ENCODE data around the gene MEGF6. TPM values are rescaled to one million over a fixed set of nuclear protein-coding genes. Genes with fewer than 3 reads are reported as not detected.
A peak's percentile ranks its signal among the peaks of the same experiment; 100 is the strongest.

MEGF6 gene
- total RNA-seq, 1 donor = 85.4 TPM

DNA sequence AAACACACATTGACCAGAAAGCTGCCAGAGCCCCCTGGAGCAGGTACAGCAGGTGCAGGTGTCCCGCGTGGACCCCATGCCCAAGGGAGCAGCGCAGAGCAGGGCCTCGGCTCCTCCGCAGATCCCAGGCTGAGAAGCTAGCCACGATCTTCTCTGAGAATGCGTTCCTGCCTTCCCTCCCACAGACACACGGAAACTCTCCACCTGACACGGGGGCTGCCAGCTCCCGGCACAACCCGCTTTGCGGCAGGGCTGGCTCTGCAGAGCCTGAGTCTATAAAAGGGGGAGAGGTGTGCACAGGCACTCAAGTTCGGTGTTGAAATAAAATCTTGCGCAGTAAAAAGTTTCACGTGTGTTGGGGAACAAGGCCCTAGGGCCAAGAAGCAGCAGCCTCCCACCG is 9.6 kb downstream of the MEGF6 start:
- no peaks in the 10 kb centered on the region for H3K4me1 ChIP-seq (ENCODE audit: insufficient read depth, low read length)
- H3K27me3 ChIP-seq (ENCODE audit: insufficient read depth, low read length) = peaks cover 5% of the 10 kb centered on the region
- TF ChIP-seq, protein P1, sequence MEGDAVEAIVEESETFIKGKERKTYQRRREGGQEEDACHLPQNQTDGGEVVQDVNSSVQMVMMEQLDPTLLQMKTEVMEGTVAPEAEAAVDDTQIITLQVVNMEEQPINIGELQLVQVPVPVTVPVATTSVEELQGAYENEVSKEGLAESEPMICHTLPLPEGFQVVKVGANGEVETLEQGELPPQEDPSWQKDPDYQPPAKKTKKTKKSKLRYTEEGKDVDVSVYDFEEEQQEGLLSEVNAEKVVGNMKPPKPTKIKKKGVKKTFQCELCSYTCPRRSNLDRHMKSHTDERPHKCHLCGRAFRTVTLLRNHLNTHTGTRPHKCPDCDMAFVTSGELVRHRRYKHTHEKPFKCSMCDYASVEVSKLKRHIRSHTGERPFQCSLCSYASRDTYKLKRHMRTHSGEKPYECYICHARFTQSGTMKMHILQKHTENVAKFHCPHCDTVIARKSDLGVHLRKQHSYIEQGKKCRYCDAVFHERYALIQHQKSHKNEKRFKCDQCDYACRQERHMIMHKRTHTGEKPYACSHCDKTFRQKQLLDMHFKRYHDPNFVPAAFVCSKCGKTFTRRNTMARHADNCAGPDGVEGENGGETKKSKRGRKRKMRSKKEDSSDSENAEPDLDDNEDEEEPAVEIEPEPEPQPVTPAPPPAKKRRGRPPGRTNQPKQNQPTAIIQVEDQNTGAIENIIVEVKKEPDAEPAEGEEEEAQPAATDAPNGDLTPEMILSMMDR (IDR thresholded peaks at IDR 0.05; ENCODE audit: extremely low read depth, low read depth, low read length) = no peak
- H3K4me3 ChIP-seq (ENCODE audit: insufficient read depth, low read length) = no peak overlapping the region
- H3K79me2 ChIP-seq (ENCODE audit: insufficient read depth, low read length) = no peaks in the 10 kb centered on the region
- DNase-seq (ENCODE audit: insufficient read length, low spot score, missing footprints) = peak; percentile 67
- H3K36me3 ChIP-seq (ENCODE audit: insufficient read depth, low read length) = no peaks in the 10 kb centered on the region
- no peak overlapping the region for H3K27ac ChIP-seq (ENCODE audit: low read depth, low read length)
- no peak overlapping the region for H3K4me2 ChIP-seq (ENCODE audit: insufficient read depth, low read length)
- no peaks in the 10 kb centered on the region for H4K20me1 ChIP-seq (ENCODE audit: insufficient read depth, low read length)
- H3K9me3 ChIP-seq (ENCODE audit: low read depth, low read length) = no peaks in the 10 kb centered on the region
- no peak overlapping the region for H2AFZ ChIP-seq (ENCODE audit: low read length)

DNA sequence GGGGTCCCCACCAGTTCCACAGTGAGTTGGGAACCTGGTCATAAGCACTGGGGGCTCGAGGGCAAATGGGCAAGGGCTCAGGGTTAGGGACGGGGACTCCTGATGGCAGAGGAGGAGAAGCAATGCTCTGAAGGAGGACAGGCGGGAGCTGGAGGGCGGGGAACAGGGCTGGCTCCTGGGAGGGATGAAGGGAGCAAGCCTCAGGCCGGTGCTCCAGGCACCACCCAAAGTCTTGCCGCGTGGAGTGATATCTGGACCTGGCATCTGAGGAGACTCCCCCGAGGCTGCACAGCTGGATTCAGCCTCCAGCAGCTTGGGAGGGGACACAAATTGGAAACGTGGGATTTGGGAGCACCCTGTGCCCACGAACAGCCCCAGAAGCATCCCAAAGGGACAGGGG is 11.0 kb downstream of the MEGF6 start:
- H3K9me3 ChIP-seq (ENCODE audit: low read depth, low read length) = no peaks in the 10 kb centered on the region
- H2AFZ ChIP-seq (ENCODE audit: low read length) = no peak overlapping the region
- H3K27me3 ChIP-seq (ENCODE audit: insufficient read depth, low read length) = peaks cover 5% of the 10 kb centered on the region
- no peaks in the 10 kb centered on the region for H3K4me1 ChIP-seq (ENCODE audit: insufficient read depth, low read length)
- no peaks in the 10 kb centered on the region for H3K36me3 ChIP-seq (ENCODE audit: insufficient read depth, low read length)
- peak; percentile 83 for DNase-seq (ENCODE audit: insufficient read length, low spot score, missing footprints)
- H3K27ac ChIP-seq (ENCODE audit: low read depth, low read length) = no peak overlapping the region
- H3K79me2 ChIP-seq (ENCODE audit: insufficient read depth, low read length) = no peaks in the 10 kb centered on the region
- no peak overlapping the region for H3K4me2 ChIP-seq (ENCODE audit: insufficient read depth, low read length)
- H3K4me3 ChIP-seq (ENCODE audit: insufficient read depth, low read length) = no peak overlapping the region
- TF ChIP-seq, protein P1 (IDR thresholded peaks at IDR 0.05; ENCODE audit: extremely low read depth, low read depth, low read length) = no peak
- H4K20me1 ChIP-seq (ENCODE audit: insufficient read depth, low read length) = no peaks in the 10 kb centered on the region

DNA sequence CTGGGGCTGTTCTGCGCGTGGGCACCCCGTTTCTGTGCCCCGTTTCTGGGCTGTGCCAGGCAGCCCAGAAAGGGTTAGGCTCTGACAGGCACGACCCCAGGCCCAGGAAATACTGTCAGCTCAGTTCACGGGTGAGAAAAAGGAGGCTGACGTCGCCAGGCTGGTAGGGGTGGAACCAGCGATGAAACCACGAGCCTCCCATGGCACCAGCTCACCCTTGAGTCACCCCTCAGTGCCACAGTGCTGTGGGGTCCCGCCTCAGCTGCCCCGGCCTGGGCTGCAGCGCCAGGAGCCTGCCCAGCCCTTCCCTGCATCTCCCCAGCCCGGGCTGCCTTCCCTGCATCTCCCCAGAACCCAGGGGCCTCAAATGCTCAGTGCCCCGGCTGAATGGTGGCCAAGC is 11.5 kb downstream of the MEGF6 start:
- no peak overlapping the region for H3K4me3 ChIP-seq (ENCODE audit: insufficient read depth, low read length)
- DNase-seq (ENCODE audit: insufficient read length, low spot score, missing footprints) = peak; percentile 89

DNA sequence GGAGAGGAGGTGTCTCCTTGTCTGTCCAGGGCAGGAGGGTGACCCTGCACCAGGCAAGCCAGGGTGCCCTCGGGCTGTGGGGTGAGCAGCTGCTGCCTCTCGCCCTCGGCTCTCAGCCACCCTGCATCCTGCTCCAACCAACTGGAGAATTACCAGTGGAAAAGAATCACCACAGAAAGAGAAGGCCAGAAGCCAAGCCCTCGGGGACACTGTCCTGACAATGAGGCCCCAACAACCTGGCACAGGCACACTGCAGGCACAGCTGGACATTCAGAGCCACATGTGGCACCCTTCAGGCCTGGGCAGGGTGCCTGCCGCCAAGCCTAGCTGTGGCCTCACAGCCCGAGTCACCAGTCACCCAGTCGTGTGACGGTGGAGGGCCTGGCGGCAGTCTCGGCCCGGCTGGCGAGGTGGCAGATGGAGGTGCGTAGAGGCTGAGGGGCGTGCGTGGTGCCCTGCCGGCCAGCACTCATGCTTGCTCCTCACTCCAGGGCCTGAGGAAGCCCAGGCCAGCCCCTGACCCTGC is 12.0 kb downstream of the MEGF6 start:
- TF ChIP-seq, protein P1 (IDR thresholded peaks at IDR 0.05; ENCODE audit: extremely low read depth, low read depth, low read length) = no peak
- Histone ChIP-seq H2AFZ (ENCODE audit: low read length) (no peak overlapping the region), H3K27ac (ENCODE audit: low read depth, low read length) (no peak overlapping the region), H3K36me3 (ENCODE audit: insufficient read depth, low read length) (no peaks in the 10 kb centered on the region), H3K27me3 (ENCODE audit: insufficient read depth, low read length) (peaks cover 5% of the 10 kb centered on the region), H3K4me1 (ENCODE audit: insufficient read depth, low read length) (no peaks in the 10 kb centered on the region), H3K79me2 (ENCODE audit: insufficient read depth, low read length) (no peaks in the 10 kb centered on the region), H3K4me2 (ENCODE audit: insufficient read depth, low read length) (no peak overlapping the region), H4K20me1 (ENCODE audit: insufficient read depth, low read length) (no peaks in the 10 kb centered on the region), H3K4me3 (ENCODE audit: insufficient read depth, low read length) (no peak overlapping the region), H3K9me3 (ENCODE audit: low read depth, low read length) (no peaks in the 10 kb centered on the region)
- peak; percentile 91 for DNase-seq (ENCODE audit: insufficient read length, low spot score, missing footprints)

More for the DNA sequence above, 11.5 kb downstream of the MEGF6 start:
- no peaks in the 10 kb centered on the region for H4K20me1 ChIP-seq (ENCODE audit: insufficient read depth, low read length)
- H3K27me3 ChIP-seq (ENCODE audit: insufficient read depth, low read length) = peaks cover 5% of the 10 kb centered on the region
- H2AFZ ChIP-seq (ENCODE audit: low read length) = no peak overlapping the region
- no peaks in the 10 kb centered on the region for H3K9me3 ChIP-seq (ENCODE audit: low read depth, low read length)
- no peak overlapping the region for H3K4me2 ChIP-seq (ENCODE audit: insufficient read depth, low read length)
- no peak overlapping the region for H3K27ac ChIP-seq (ENCODE audit: low read depth, low read length)
- H3K4me1 ChIP-seq (ENCODE audit: insufficient read depth, low read length) = no peaks in the 10 kb centered on the region
- H3K79me2 ChIP-seq (ENCODE audit: insufficient read depth, low read length) = no peaks in the 10 kb centered on the region
- TF ChIP-seq, protein P1 (IDR thresholded peaks at IDR 0.05; ENCODE audit: extremely low read depth, low read depth, low read length) = no peak
- no peaks in the 10 kb centered on the region for H3K36me3 ChIP-seq (ENCODE audit: insufficient read depth, low read length)
